ENCODE data around the gene SMAD4.
"Not testable (repeated sequence)": the region's sequence is repeated elsewhere in the genome, so short reads cannot be mapped to it uniquely, and the experiment has no call there.

Gene SMAD4

DNA sequence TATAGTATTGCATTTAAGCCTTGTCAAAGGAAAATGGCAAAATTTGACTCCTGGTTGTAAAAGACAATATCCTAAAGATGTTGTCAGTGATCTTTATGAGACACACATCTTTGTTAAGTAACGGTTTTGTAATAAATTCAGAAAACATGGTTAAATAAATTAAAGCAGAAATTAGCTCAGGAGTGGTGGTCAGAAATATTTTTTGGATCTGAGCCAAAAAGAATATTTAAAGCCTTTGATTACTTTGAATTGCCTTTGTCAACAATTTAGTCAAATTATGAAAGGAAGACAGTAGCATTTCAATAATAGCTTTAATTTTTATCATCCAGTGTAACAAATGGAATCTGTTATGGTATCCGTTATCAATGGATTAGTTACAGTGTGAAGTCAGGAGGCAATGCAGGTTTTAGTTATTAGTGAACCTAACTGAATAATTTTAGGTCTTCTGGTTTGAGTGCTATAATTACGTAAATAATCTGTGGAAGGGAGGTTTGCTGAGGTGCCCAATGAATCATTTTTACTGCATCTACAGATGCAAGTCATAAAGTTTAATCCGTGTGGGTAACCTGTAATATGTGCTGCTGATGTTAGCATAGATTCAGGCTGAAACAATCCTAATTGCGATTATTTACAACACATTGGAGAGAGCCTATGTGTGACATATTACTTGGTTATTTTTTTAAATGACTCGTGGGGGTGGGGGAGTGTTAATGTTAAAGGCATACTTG, 42.7 kb downstream of the SMAD4 start:
- DNase-seq, result no peak

GRCh38 chr18:51074605-51075004, 44.6 kb downstream of the SMAD4 start:
- no peak for DNase-seq

GRCh38 chr18:51076503-51076902, 46.5 kb downstream of the SMAD4 start:
- no peak for DNase-seq

DNA sequence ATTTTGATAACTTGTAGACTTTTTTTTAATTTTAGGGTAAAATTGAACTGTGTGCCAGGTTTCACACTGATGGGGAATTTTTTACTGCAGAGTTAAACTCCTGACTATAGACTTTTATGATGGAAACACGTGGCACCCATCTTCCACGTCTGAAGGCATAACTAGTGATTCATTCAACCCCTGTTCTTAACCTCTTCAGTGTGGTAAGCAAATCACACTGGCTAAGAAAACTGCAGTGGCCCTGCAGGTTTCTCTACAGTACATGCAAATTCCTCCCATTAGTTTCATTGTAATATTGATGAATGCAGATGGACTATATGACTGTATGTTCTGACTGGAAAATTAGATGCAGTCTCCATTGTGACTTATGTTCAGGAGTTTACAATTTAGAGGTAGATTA, 47.2 kb downstream of the SMAD4 start:
- no peak for DNase-seq

GRCh38 chr18:51078026-51078425, 48.0 kb downstream of the SMAD4 start:
- no peak for DNase-seq

- DNase-seq, result no peak
Measured at GRCh38 chr18:51082571-51083267, 52.7 kb downstream of the SMAD4 start.

DNA sequence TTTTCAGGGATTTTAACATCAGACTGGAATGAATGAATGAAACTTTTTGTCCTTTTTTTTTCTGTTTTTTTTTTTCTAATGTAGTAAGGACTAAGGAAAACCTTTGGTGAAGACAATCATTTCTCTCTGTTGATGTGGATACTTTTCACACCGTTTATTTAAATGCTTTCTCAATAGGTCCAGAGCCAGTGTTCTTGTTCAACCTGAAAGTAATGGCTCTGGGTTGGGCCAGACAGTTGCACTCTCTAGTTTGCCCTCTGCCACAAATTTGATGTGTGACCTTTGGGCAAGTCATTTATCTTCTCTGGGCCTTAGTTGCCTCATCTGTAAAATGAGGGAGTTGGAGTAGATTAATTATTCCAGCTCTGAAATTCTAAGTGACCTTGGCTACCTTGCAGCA, 53.4 kb downstream of the SMAD4 start:
- DNase-seq, result no peak

- no peak for DNase-seq
Measured at GRCh38 chr18:51088410-51088809, 58.4 kb downstream of the SMAD4 start.

DNA sequence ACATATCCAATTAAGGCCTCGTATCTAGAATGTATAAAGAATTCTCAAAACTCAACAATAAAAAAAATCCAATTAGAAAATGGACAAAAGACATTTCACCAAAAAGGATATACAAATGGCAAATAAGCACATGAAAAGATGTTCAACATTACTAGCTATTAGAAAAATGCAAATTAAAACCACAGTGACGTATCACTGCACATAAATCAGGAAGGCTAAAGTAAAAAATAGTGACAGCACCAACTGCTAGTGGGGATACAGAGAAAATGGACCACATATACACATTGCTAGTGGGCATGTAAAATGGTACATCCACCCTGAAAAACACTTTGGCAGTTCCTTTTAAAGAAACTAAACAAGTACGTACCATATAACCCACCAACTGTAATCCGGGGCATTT, 59.7 kb downstream of the SMAD4 start:
- DNase-seq, result no peak

- DNase-seq, result no peak
Measured at GRCh38 chr18:51091270-51091669, 61.3 kb downstream of the SMAD4 start.

GRCh38 chr18:51092117-51092516, 62.1 kb downstream of the SMAD4 start:
- no peak for DNase-seq

DNA sequence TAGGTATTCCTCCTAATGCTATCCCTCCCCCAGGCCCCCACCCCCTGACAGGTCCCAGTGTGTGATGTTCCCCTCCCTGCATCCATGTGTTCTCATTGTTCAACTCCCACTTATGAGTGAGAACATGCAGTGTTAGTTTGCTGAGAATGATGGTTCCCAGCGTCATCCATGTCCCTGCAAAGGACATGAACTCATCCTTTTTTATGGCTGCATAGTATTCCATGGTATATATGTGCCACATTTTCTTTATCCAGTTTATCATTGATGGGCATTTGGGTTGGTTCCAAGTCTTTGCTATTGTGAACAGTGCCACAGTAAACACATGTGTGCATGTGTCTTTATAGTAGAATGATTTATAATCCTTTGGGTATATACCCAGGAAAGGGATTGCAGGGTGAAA, 63.0 kb downstream of the SMAD4 start:
- DNase-seq, result not testable (repeated sequence)

DNA sequence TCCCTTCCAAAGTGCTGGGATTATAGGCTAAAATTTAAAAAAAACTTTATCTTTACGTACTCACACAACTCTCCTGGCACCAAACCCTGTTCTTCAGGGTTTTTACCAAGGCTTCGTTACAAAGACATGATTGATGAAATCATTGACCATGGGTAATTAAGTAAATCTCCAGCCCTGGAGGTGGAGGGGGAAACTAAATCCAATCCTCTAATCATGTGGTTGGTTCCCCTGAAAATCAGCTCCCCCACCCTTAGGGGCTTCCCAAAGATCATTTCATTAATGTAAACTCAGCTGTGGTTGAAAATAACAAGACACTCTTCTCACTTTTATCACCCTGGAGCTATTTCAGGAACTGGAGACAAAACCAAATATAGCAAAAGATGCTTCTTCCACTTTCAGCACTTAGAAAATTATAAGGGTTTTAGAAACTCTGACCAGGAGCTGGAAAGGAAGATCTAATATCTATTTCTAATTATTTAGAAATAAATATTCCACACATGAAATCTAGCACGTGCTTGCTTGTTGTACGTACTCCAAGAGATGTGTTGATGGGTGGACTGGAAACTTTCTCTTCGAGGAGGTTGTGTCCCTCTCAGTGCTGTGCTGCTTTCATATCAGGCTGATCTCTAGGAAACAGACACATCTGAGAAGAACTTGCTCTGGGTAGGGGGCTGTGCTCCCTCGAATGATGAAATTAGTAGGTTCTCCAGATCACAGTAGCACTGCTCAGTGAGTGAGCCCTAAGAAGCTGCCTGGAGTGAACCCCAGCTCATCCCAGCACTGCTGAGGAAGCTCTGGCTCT, 67.2 kb downstream of the SMAD4 start:
- DNase-seq, result no peak

DNA sequence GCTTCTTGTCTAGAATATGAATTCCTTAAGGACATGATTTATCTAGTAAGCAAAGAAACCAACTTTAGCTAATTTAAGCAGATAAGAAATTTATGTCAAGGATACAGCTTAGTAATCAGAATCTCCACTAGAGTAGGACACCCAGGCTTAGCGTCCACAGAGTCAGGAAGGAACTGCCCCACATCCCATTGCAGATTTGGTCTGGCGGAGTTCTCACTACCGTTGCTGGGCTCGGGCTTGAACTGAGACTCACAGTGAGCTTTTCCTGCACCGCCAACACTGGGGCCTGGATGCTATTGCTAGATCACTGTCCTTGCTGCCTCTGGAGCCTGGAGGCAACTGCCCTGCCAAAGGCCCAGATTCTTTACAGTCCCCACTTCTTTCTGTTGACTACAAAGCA, 68.1 kb downstream of the SMAD4 start:
- DNase-seq, result no peak

- DNase-seq, result no peak
Measured at GRCh38 chr18:51098513-51098912, 68.5 kb downstream of the SMAD4 start.

DNA sequence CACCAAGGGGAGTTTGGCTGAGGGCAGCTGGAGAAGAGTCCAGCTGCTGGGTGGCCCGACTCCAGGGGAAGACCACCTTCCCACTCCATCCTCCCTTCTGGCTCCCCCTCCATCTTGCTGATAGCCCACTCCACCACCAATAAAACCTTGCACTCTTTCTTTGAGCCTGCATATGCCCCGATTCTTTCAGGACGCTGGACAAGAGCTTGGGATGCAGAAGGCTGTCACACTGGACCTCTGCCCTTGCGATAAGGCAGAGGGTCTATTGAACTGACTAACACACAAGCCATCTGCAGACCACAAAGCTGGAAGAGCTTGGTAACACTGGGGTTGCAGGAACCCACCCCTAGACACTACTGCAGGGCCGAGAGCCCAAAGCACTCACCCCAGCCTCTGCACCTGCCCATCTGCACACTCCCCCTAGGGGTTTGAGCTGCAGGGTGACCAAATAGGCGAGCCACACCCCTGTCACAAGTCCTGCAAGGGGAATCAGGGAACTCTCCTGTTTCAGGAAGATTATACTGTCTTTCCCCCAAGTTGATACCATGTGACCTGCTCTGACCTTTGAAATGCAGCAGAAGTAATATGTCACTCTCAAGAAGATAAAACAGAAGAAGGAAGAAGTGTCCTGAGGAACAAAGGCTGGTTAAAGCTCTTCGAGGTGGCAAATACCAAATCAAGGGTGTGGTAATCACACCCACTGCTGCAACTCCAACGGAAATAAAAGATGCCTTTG, 70.5 kb downstream of the SMAD4 start:
- no peak for DNase-seq

DNA sequence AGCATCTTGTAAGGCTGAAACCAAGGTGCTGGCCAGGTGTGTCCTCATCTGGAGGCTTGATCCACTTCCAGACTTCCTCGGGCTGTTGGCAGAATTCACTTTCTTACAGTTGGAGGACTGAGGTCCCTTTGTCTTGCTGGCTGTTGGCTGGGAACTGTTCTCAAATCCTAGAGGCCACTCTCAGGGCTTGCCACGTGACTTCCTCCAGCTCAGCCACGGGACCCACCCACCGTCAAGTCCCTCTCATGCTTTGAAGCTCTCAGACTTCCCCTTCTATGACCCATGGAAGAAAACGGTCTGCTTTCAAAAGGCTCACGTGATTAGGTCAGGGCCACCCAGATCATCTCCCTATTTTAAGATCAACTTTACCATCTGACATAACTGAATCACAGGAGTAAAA, 77.1 kb downstream of the SMAD4 start:
- no peak for DNase-seq

- DNase-seq, result no peak
Measured at GRCh38 chr18:51107598-51108305, 77.7 kb downstream of the SMAD4 start.

- DNase-seq, result no peak
Measured at GRCh38 chr18:51108330-51108729, 78.3 kb downstream of the SMAD4 start.

- peak; percentile 88 for DNase-seq
Measured at GRCh38 chr18:51110073-51110797, 80.2 kb downstream of the SMAD4 start.

DNA sequence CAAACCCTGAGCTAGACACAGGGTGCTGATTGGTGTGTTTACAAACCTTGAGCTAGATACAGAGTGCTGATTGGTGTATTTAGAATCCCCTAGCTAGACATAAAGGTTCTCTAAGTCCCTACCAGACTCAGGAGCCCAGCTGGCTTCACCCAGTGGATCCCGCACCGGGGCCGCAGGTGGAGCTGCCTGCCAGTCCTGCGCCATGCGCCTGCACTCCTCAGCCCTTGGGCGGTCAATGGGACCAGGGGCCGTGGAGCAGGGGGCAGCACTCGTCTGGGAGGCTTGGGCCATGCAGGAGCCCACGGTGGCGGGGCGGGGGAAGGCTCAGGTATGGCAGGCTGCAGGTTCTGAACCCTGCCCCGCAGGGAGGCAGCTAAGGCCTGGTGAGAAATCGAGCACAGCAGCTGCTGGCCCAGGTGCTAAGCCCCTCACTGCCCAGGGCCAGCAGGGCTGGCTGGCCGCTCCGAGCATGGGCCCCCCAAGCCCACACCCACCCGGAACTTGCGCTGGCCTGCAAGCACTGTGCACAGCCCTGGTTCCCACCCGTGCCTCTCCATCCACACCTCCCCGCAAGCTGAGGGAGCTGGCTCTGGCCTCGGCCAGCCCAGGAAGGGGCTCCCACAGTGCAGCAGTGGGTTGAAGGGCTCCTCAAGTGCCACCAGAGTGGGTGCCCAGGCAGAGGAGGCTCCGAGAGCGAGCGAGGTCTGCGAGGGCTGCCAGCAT, 81.8 kb downstream of the SMAD4 start:
- not testable (repeated sequence) for DNase-seq

Measured in activated effector memory CD4-positive, alpha-beta T cell treated with anti-CD3 and anti-CD28 coated beads, Interleukin-2, amount 50 U/mL, for 16 hours (primary cell).